Right atrium auricular region (tissue), 2 donors: ENCODE data around the gene PCBP3. TPM values are rescaled to one million over a fixed set of nuclear protein-coding genes. Genes with fewer than 3 reads are reported as not detected.
"Not testable (repeated sequence)": the region's sequence is repeated elsewhere in the genome, so short reads cannot be mapped to it uniquely, and the experiment has no call there.

Source experiments
- DNase-seq: peaks from one replicate; pipeline ENCODE4 v3.0.0-alpha.2; 2019; ENCODE audit warnings: low spot score
- H3K27ac ChIP-seq, 2 donors: fragments of 200-600 bp; sonication (generic); 1 replicate in 1 of 2; 2 replicates in 1 of 2; pipeline ENCODE4 v1.5.1; 2016 to 2019
- H3K27me3 ChIP-seq, 2 donors: fragments of 200-600 bp; sonication (generic); one replicate each; pipeline versions ENCODE4 v1.5.1 to v1.6.0; 2017 to 2019
- H3K36me3 ChIP-seq: fragments of 200-600 bp; sonication (generic); one replicate; pipeline ENCODE4 v1.5.1; 2016
- H3K4me1 ChIP-seq, 2 donors: fragments of 200-600 bp; sonication (generic); one replicate each; pipeline versions ENCODE4 v1.5.1 to v1.6.0; 2017 to 2019
- H3K4me3 ChIP-seq, 2 donors: fragments of 200-600 bp; sonication (generic); 1 replicate in 1 of 2; 2 replicates in 1 of 2; pipeline ENCODE4 v1.5.1; 2017 to 2019; ENCODE audit warnings: mild to moderate bottlenecking in 1 of 2, moderate library complexity in 1 of 2
- H3K9me3 ChIP-seq, 2 donors: fragments of 200-600 bp; sonication (generic); one replicate each; pipeline ENCODE4 v1.5.1; 2019
- CTCF ChIP-seq, 2 donors: fragments of 200-600 bp; sonication (generic); IDR thresholded peaks; one replicate each; pipeline ENCODE4 v1.5.1; 2019; ENCODE audit warnings: antibody characterized with exemption in 2 of 2
- total RNA-seq, 2 donors: library from RNA; depleted of rRNA; stranded (reverse); fragments of >200 nt; gene quantifications; one replicate each; pipeline ENCODE4 v1.1.0, GENCODE V29; 2016

PCBP3 gene
- total RNA-seq, 2 donors from 2014 or later, result 2.3 to 5.2 TPM

- DNase-seq, result no peak
- Histone ChIP-seq H3K36me3 (no peaks in the 10 kb centered on the region), H3K27me3 (no peaks in the 10 kb centered on the region), H3K27ac (no peak overlapping the region), H3K4me3 (no peak overlapping the region), H3K4me1 (no peaks in the 10 kb centered on the region), H3K9me3 (peaks cover 0 to 7% of the 10 kb centered on the region in 2 donors)
- TF ChIP-seq CTCF (IDR thresholded peaks at IDR 0.05), result no peak
Observed at GRCh38 chr21:45618846-45619485, 24.6 kb upstream of the PCBP3 start.

GRCh38 chr21:45620201-45620923, 23.2 kb upstream of the PCBP3 start:
- no peak overlapping the region for H3K4me3 ChIP-seq
- no peak for DNase-seq
- H3K27ac ChIP-seq, result no peak overlapping the region
- peaks cover 0 to 7% of the 10 kb centered on the region in 2 donors for H3K9me3 ChIP-seq
- no peaks in the 10 kb centered on the region for H3K27me3 ChIP-seq
- H3K36me3 ChIP-seq, result no peaks in the 10 kb centered on the region
- no peak for TF ChIP-seq CTCF (IDR thresholded peaks at IDR 0.05)
- H3K4me1 ChIP-seq, result no peaks in the 10 kb centered on the region

- H3K27me3 ChIP-seq, H3K4me3 ChIP-seq, H3K27ac ChIP-seq, H3K4me1 ChIP-seq, DNase-seq, H3K9me3 ChIP-seq, H3K36me3 ChIP-seq: not testable (repeated sequence)
Observed at GRCh38 chr21:45621435-45622331, 21.8 kb upstream of the PCBP3 start.

- Histone ChIP-seq H3K36me3 (no peaks in the 10 kb centered on the region), H3K27me3 (no peaks in the 10 kb centered on the region), H3K9me3 (peaks cover 0 to 7% of the 10 kb centered on the region in 2 donors), H3K4me1 (no peaks in the 10 kb centered on the region), H3K27ac (no peak overlapping the region), H3K4me3 (no peak overlapping the region)
- DNase-seq, result no peak
- TF ChIP-seq CTCF (IDR thresholded peaks at IDR 0.05), result no peak
Observed at GRCh38 chr21:45622416-45623097, 21.0 kb upstream of the PCBP3 start.

- DNase-seq, result no peak
- Histone ChIP-seq H3K27me3 (no peaks in the 10 kb centered on the region), H3K9me3 (peaks cover 0 to 7% of the 10 kb centered on the region in 2 donors), H3K27ac (no peak overlapping the region), H3K4me3 (no peak overlapping the region), H3K4me1 (no peaks in the 10 kb centered on the region), H3K36me3 (no peaks in the 10 kb centered on the region)
- no peak for TF ChIP-seq CTCF (IDR thresholded peaks at IDR 0.05)
Observed at GRCh38 chr21:45623436-45623835, 20.1 kb upstream of the PCBP3 start.

- not testable (repeated sequence) for DNase-seq, H3K27ac ChIP-seq, H3K36me3 ChIP-seq, H3K4me1 ChIP-seq, H3K9me3 ChIP-seq, H3K27me3 ChIP-seq, H3K4me3 ChIP-seq
Observed at GRCh38 chr21:45626127-45626526, 17.4 kb upstream of the PCBP3 start.
